Glomerular visceral epithelial cell (primary cell): Measurements from ENCODE around the gene PCSK6.

Experiments used
- DNase-seq: peaks from one replicate; pipeline ENCODE4 v3.0.0-alpha.2; 2016; ENCODE audit errors: extremely low spot score

Gene PCSK6

GRCh38 chr15:101276501-101277037 lies 212.9 kb downstream of the PCSK6 start:
- peak; percentile 37 for DNase-seq

GRCh38 chr15:101275018-101275417 lies 214.5 kb downstream of the PCSK6 start:
- no peak for DNase-seq

DNA sequence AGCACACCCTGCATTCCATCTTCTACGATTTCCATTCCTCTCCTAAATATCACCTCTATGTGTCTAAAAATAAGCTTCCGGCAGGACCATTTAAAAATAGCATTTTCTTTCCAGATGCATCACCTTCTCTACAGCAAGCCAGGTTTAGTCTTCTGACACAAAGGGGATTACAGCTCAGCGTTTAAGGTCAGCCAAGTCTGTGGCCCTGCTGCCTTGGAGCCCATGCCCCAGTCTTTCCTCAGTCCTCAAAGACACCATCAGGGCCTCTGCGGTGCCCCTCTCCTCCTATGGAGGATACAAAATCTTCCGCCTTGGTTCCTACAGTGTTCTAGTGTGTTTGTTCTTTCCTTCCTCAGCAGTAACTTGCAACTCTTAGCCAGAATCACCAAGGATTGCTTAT lies 216.0 kb downstream of the PCSK6 start:
- DNase-seq: no peak

GRCh38 chr15:101272584-101272983 lies 216.9 kb downstream of the PCSK6 start:
- no peak for DNase-seq

- DNase-seq: no peak
Observed at GRCh38 chr15:101269479-101270223, 219.9 kb downstream of the PCSK6 start.

DNA sequence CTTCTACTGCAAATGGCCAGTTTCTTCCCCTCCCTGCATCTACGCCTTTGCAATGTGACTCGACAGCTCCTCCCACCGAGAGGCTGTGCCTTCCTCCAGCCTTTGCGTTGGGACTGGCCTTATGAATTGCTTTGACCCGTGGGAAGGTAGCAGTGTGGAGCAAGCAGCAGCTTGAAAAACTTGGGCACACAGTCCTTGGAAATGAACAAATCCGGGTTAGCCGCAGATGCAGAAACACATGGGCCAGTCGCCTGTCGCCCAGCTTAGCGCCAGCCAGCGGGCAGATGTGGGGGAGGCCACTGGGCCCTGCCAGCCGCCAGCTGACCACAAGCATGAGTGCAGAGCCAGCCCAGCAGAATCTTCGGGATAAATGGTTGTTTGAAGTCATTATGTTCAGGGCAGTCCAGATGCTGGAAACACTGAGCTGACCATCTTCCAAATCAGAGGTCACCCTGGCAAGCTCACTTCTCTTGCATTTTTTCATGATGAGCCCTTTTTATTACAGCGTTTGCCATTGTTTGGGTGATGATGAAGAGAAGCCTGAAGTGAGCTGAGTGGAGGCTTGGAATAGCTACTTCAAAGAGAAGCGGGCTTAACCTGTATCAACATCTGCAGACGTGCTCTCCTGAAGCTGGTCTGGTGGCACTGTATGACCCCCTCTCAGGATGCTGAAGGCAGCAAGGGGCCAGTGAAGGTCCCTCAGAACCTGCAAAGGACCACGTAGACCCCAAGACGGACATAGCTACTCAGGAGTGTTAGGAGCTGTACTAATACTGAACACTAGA lies 222.0 kb downstream of the PCSK6 start:
- peak; percentile 33 for DNase-seq

- DNase-seq: no peak
Observed at GRCh38 chr15:101266787-101267186, 222.7 kb downstream of the PCSK6 start.

- DNase-seq: no peak
Observed at GRCh38 chr15:101266034-101266433, 223.5 kb downstream of the PCSK6 start.

- no peak for DNase-seq
Observed at GRCh38 chr15:101264911-101265641, 224.4 kb downstream of the PCSK6 start.

GRCh38 chr15:101264011-101264410 lies 225.5 kb downstream of the PCSK6 start:
- DNase-seq: peak; percentile 26

DNA sequence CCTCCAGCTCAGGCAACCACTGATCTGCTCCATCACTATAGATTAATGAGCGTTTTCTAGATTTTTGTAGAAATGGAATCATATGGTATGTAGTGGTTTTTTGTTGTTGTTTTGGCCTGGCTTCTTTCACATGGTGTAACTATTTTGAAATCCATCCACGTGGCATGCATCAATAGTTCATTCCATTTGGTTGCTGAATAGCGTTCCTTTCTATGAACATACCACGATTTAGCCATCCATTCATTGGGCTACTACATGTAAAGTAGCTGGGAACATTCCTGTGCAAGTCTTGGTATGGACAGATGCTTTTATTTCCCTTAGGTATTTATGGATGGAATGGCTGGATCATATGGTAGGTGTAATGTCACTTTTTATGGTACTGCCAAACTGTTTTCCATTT lies 227.0 kb downstream of the PCSK6 start:
- DNase-seq: no peak

DNA sequence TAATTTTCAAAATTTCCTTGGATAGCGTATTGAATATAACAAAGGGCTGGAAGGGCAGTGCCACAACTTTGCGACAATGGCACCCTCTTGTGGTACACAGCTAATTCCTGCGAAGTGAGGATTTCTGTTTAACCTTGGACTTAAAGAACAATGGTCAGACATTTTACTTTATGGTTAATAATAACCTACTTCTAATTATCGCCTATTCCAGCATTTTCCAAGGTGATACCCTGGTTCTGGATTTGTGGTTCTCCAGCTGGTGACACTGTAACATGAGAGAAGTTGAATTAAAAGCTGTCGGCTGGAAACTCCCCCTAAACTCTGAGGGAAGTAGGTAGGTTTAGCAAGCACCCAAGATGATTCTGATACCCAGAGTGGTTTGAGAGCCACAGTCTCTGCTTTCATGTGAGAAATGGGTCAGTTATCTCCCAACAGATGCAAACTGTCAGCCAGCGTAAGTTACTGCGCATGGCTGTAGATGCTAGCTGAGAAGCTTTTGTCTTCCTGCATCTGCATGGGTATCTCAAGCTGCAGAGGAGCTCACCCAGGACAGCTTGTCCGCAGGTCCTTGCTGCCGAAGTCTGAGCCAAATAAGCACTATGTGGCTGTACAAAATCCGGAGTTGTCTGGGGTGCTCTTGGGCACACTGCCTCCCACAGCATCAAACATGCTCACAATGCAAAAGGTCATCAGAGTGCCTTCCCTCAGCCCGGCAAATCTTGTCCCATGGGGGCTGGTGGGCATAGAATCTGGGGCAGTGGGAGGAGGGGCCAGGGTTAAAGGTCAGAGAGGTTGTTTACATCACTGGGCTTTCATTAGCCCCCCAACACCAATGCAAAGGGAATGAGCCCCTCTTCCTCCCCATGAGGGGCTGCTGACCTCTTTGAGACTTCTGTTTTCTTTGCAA lies 231.0 kb downstream of the PCSK6 start:
- DNase-seq: peak; percentile 73

DNA sequence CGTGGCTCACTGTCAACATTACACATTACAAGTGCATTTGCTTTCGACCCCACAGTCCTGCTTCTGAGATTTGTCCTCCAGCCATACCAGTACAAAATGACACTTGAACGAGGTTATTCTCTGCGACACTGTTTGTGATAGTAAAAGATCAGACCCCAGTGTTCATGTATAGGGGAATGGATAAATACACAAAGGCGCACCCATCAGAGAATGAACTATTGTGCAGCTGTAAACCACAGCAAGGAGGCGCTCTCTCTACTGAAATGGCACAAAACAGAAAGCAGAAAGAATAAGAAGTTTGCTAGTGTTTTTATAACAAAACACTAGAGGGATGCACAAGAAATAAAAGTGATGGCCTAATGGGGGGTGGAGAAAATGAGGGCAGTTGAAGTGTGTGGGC lies 232.8 kb downstream of the PCSK6 start:
- DNase-seq: no peak

- peak; percentile 13 for DNase-seq
Observed at GRCh38 chr15:101255615-101256241, 233.8 kb downstream of the PCSK6 start.

GRCh38 chr15:101255051-101255395 lies 234.5 kb downstream of the PCSK6 start:
- no peak for DNase-seq

DNA sequence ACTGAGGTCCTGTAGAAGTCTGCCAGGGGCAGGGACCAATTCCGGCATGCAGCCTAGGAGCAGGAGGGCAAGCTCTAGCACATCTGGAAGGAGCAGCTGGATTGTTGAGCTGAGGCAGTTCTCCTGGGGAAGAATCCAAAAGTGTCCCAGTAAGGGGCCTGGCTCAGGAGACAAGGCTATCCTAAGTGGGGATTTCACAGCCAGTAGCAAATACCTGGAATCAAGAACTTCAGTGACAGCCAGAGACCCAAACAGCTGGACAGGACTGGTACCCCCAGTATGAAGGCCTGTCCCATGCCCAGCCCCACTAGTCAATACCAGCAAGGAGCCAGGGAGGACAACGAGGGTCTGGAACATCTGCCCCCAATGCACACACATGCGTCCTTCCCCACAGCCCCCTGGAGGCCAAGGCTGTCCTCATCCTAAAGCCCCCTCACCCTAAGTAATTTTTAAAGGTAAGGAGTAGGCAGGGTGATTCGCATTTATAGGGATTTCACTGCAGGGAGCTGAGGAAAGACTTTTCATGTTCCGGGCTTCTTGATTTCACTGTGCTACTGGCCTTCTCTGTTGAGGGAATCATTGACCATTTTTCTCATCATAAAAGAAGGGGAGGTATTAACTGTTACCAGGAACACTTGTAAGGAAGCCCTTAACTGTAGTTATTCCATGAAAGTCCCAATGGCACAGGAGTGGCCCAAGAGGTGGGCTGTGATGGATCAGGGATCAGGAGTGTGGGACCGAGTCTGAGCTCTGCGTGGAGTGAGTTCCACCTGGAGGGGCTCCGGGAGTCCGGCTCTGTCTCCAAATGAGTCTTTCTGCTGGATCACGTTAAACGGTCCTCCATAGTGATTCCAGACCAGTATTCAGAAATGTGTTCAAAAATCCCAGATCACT lies 235.1 kb downstream of the PCSK6 start:
- no peak for DNase-seq
